Activated naive CD4-positive, alpha-beta T cell treated with anti-CD3 and anti-CD28 coated beads, Interleukin-2, amount 50 U/mL, for 24 hours (primary cell): Measurements from ENCODE around the gene ARSG.
"Not testable (repeated sequence)": the region's sequence is repeated elsewhere in the genome, so short reads cannot be mapped to it uniquely, and the experiment has no call there.

Experiments used
- H3K27ac Mint-ChIP-seq: one replicate; pipeline ENCODE4 v1.8.0; 2021; ENCODE audit warnings: mild to moderate bottlenecking, mixed read lengths
- H3K27me3 Mint-ChIP-seq: one replicate; pipeline ENCODE4 v1.8.0; 2021; ENCODE audit warnings: mixed read lengths
- H3K36me3 Mint-ChIP-seq: one replicate; pipeline ENCODE4 v1.8.0; 2021; ENCODE audit warnings: mixed read lengths
- H3K4me1 Mint-ChIP-seq: one replicate; pipeline ENCODE4 v1.8.0; 2021; ENCODE audit warnings: mixed read lengths
- H3K4me3 Mint-ChIP-seq: one replicate; pipeline ENCODE4 v1.8.0; 2021; ENCODE audit warnings: mild to moderate bottlenecking, mixed read lengths
- H3K9me3 Mint-ChIP-seq: one replicate; pipeline ENCODE4 v1.8.0; 2021; ENCODE audit warnings: mixed read lengths

ARSG gene

GRCh38 chr17:68293490-68294195, 2.3 kb downstream of the ARSG start:
- no peak overlapping the region for H3K27ac Mint-ChIP-seq
- peaks cover 68% of the 10 kb centered on the region for H3K4me1 Mint-ChIP-seq
- H3K4me3 Mint-ChIP-seq = no peak overlapping the region
- H3K9me3 Mint-ChIP-seq = no peaks in the 10 kb centered on the region
- H3K27me3 Mint-ChIP-seq = no peaks in the 10 kb centered on the region
- H3K36me3 Mint-ChIP-seq = peaks cover 2% of the 10 kb centered on the region

GRCh38 chr17:68294196-68294555, 2.9 kb downstream of the ARSG start:
- H3K27ac Mint-ChIP-seq = no peak overlapping the region
- H3K36me3 Mint-ChIP-seq = peaks cover 2% of the 10 kb centered on the region
- no peak overlapping the region for H3K4me3 Mint-ChIP-seq
- no peaks in the 10 kb centered on the region for H3K27me3 Mint-ChIP-seq
- peaks cover 66% of the 10 kb centered on the region for H3K4me1 Mint-ChIP-seq
- no peaks in the 10 kb centered on the region for H3K9me3 Mint-ChIP-seq

- Mint-ChIP-seq H3K9me3 (no peaks in the 10 kb centered on the region), H3K36me3 (peaks cover 2% of the 10 kb centered on the region), H3K27me3 (no peaks in the 10 kb centered on the region), H3K4me3 (peak overlapping the region; percentile 55), H3K27ac (peak overlapping the region; percentile 62), H3K4me1 (peaks cover 66% of the 10 kb centered on the region)
Observed at GRCh38 chr17:68294617-68295016, 3.3 kb downstream of the ARSG start.

- Mint-ChIP-seq H3K9me3 (no peaks in the 10 kb centered on the region), H3K4me1 (peaks cover 62% of the 10 kb centered on the region), H3K4me3 (peak overlapping the region; percentile 55), H3K27ac (peak overlapping the region; percentile 62), H3K27me3 (no peaks in the 10 kb centered on the region), H3K36me3 (peaks cover 2% of the 10 kb centered on the region)
Observed at GRCh38 chr17:68295086-68295485, 3.8 kb downstream of the ARSG start.

- Mint-ChIP-seq H3K27ac (peak overlapping the region; percentile 82), H3K36me3 (peaks cover 2% of the 10 kb centered on the region), H3K9me3 (no peaks in the 10 kb centered on the region), H3K27me3 (no peaks in the 10 kb centered on the region), H3K4me1 (peaks cover 60% of the 10 kb centered on the region), H3K4me3 (peak overlapping the region; percentile 74)
Observed at GRCh38 chr17:68296217-68297191, 5.2 kb downstream of the ARSG start.

GRCh38 chr17:68297195-68297594, 5.9 kb downstream of the ARSG start:
- Mint-ChIP-seq H3K9me3 (no peaks in the 10 kb centered on the region), H3K27ac (peak overlapping the region; percentile 82), H3K4me3 (peak overlapping the region; percentile 74), H3K36me3 (peaks cover 2% of the 10 kb centered on the region), H3K27me3 (no peaks in the 10 kb centered on the region), H3K4me1 (peaks cover 59% of the 10 kb centered on the region)

- peaks cover 2% of the 10 kb centered on the region for H3K36me3 Mint-ChIP-seq
- no peaks in the 10 kb centered on the region for H3K27me3 Mint-ChIP-seq
- peaks cover 48% of the 10 kb centered on the region for H3K4me1 Mint-ChIP-seq
- no peaks in the 10 kb centered on the region for H3K9me3 Mint-ChIP-seq
- no peak overlapping the region for H3K4me3 Mint-ChIP-seq
- peak overlapping the region; percentile 46 for H3K27ac Mint-ChIP-seq
Observed at GRCh38 chr17:68298601-68299000, 7.3 kb downstream of the ARSG start.

GRCh38 chr17:68299817-68300216, 8.5 kb downstream of the ARSG start:
- no peak overlapping the region for H3K4me3 Mint-ChIP-seq
- H3K4me1 Mint-ChIP-seq = peaks cover 38% of the 10 kb centered on the region
- peaks cover 2% of the 10 kb centered on the region for H3K36me3 Mint-ChIP-seq
- no peak overlapping the region for H3K27ac Mint-ChIP-seq
- H3K9me3 Mint-ChIP-seq = no peaks in the 10 kb centered on the region
- no peaks in the 10 kb centered on the region for H3K27me3 Mint-ChIP-seq

GRCh38 chr17:68301438-68301959, 10.2 kb downstream of the ARSG start:
- Mint-ChIP-seq H3K9me3 (no peaks in the 10 kb centered on the region), H3K27me3 (no peaks in the 10 kb centered on the region), H3K4me3 (no peak overlapping the region), H3K4me1 (peaks cover 33% of the 10 kb centered on the region), H3K27ac (no peak overlapping the region), H3K36me3 (no peaks in the 10 kb centered on the region)

- no peak overlapping the region for H3K4me3 Mint-ChIP-seq
- no peaks in the 10 kb centered on the region for H3K36me3 Mint-ChIP-seq
- H3K4me1 Mint-ChIP-seq = peaks cover 31% of the 10 kb centered on the region
- no peaks in the 10 kb centered on the region for H3K27me3 Mint-ChIP-seq
- no peaks in the 10 kb centered on the region for H3K9me3 Mint-ChIP-seq
- no peak overlapping the region for H3K27ac Mint-ChIP-seq
Observed at GRCh38 chr17:68302066-68302564, 10.8 kb downstream of the ARSG start.

- Mint-ChIP-seq H3K9me3 (no peaks in the 10 kb centered on the region), H3K4me3 (no peak overlapping the region), H3K27ac (no peak overlapping the region), H3K27me3 (no peaks in the 10 kb centered on the region), H3K36me3 (no peaks in the 10 kb centered on the region), H3K4me1 (peaks cover 31% of the 10 kb centered on the region)
Observed at GRCh38 chr17:68302666-68303065, 11.4 kb downstream of the ARSG start.

- Mint-ChIP-seq H3K27me3 (no peaks in the 10 kb centered on the region), H3K36me3 (peaks cover 3% of the 10 kb centered on the region), H3K27ac (no peak overlapping the region), H3K9me3 (no peaks in the 10 kb centered on the region), H3K4me3 (no peak overlapping the region), H3K4me1 (peaks cover 25% of the 10 kb centered on the region)
Observed at GRCh38 chr17:68304706-68305105, 13.4 kb downstream of the ARSG start.

- Mint-ChIP-seq H3K4me1 (peaks cover 28% of the 10 kb centered on the region), H3K27me3 (no peaks in the 10 kb centered on the region), H3K9me3 (no peaks in the 10 kb centered on the region), H3K36me3 (peaks cover 3% of the 10 kb centered on the region), H3K27ac (no peak overlapping the region), H3K4me3 (no peak overlapping the region)
Observed at GRCh38 chr17:68305142-68305541, 13.8 kb downstream of the ARSG start.

- no peak overlapping the region for H3K27ac Mint-ChIP-seq
- H3K4me3 Mint-ChIP-seq = no peak overlapping the region
- peaks cover 8% of the 10 kb centered on the region for H3K36me3 Mint-ChIP-seq
- no peaks in the 10 kb centered on the region for H3K27me3 Mint-ChIP-seq
- peaks cover 42% of the 10 kb centered on the region for H3K4me1 Mint-ChIP-seq
- H3K9me3 Mint-ChIP-seq = no peaks in the 10 kb centered on the region
Observed at GRCh38 chr17:68306819-68307218, 15.5 kb downstream of the ARSG start.

- peaks cover 8% of the 10 kb centered on the region for H3K36me3 Mint-ChIP-seq
- no peak overlapping the region for H3K4me3 Mint-ChIP-seq
- no peaks in the 10 kb centered on the region for H3K27me3 Mint-ChIP-seq
- H3K27ac Mint-ChIP-seq = no peak overlapping the region
- no peaks in the 10 kb centered on the region for H3K9me3 Mint-ChIP-seq
- H3K4me1 Mint-ChIP-seq = peaks cover 47% of the 10 kb centered on the region
Observed at GRCh38 chr17:68307443-68307842, 16.1 kb downstream of the ARSG start.

GRCh38 chr17:68308486-68308885, 17.2 kb downstream of the ARSG start:
- not testable (repeated sequence) for H3K36me3 Mint-ChIP-seq
- H3K4me1 Mint-ChIP-seq = peaks cover 51% of the 10 kb centered on the region

More at GRCh38 chr17:68308486-68308885, 17.2 kb downstream of the ARSG start:
- Mint-ChIP-seq H3K27ac (peak overlapping the region; percentile 30), H3K4me3 (peak overlapping the region; percentile 57)
- H3K9me3 Mint-ChIP-seq, H3K27me3 Mint-ChIP-seq: not testable (repeated sequence)
